Panc1 (cell line): Measurements from ENCODE around the gene RARA.

Experiments used
- CTCF ChIP-seq: fragments of 450-650 bp; IDR thresholded peaks from 2 replicates; pipeline ENCODE4 v1.5.1; 2017; ENCODE audit warnings: mild to moderate bottlenecking
- POLR2AphosphoS5 ChIP-seq: IDR thresholded peaks from 2 replicates; pipeline ENCODE4 v1.6.1; 2012; ENCODE audit warnings: mild to moderate bottlenecking, low read depth, low read length, moderate library complexity
- REST ChIP-seq, 2 experiments: IDR thresholded peaks; 2 replicates each; pipeline ENCODE4 v1.6.1; 2011 to 2012; ENCODE audit warnings: low read depth in 2 of 2, control low read depth in 1 of 2, low read length in 1 of 2, mild to moderate bottlenecking in 1 of 2, moderate library complexity in 1 of 2; ENCODE audit not compliant: insufficient read depth in 1 of 2
- SIN3A ChIP-seq: IDR thresholded peaks from 2 replicates; pipeline ENCODE4 v1.6.1; 2012; ENCODE audit warnings: low read depth, mild to moderate bottlenecking, low read length, moderate library complexity, borderline replicate concordance; ENCODE audit not compliant: insufficient read depth

- no peak for TF ChIP-seq CTCF
- TF ChIP-seq POLR2AphosphoS5, result 0 out of 2 replicates have a peak, but pooled peaks have one; percentile 22
- TF ChIP-seq SIN3A, result no peak
- TF ChIP-seq REST (IDR thresholded peaks at IDR 0.05; ENCODE audit: insufficient read depth in 1 of 2, low read depth in 2 of 2, low read length in 1 of 2), result no peak
These were observed 2.6 kb upstream of the RARA start for GRCh38 chr17:40306395-40306794.
